Measurements from ENCODE around the gene DCLK2. TPM values are rescaled to one million over a fixed set of nuclear protein-coding genes. Genes with fewer than 3 reads are reported as not detected.

DCLK2 gene
- total and polyA plus RNA-seq, 2 of the 8 experiments (the other 6 are each of a cell fraction or from before 2014, with no cell fraction given): 0.32 to 0.37 TPM

DNA sequence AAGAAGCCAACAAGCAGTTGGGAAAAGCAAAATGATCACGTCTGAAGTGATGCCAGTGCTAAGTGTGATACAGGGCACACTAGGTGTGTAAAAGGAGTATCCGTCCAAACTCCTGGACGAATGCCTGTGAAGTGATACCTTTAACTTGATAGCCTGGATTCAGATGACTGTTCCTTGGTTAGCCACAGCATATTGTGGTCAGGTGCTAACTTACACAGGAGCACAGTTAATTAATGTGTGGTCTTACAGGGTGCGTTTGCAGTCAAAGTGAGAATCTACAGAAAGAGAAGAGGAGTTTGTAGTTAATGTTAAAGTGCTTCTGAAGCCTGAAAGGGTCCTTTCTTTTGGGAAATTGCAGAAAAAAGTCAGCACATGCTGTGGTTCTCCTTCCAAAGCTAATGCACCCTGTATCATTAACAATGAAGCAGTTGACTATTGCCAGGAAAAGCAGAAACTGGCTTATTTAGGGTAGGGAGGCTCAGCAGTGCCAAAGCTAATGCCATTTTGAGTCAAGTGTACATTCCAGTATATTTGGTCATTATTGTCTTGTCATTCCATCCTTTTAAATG is 61.1 kb downstream of the DCLK2 start:
- ChIA-PET CTCF (ENCODE audit: partially characterized antibody) (interaction anchor here (0.9 to 1.0 kb wide), 3 partner anchors 24 to 103 kb away, joined by 3 to 6 read pairs (median 3); no protein-coding TSS in a partner anchor), POLR2A (ENCODE audit: partially characterized antibody) (no interaction called here)
- Histone ChIP-seq H4K20me1 (replicated peaks in 1 of 2; ENCODE audit: control insufficient read depth in 1 of 2, insufficient read depth in 2 of 2, low read length in 2 of 2) (no peaks in the 10 kb centered on the region), H2BK20ac (ENCODE audit: low read length) (no peak overlapping the region), H3K14ac (ENCODE audit: insufficient read length) (no peak overlapping the region), H3K9me3 (ENCODE audit: insufficient read depth in 2 of 2, low read depth in 1 of 2, low read length in 1 of 2) (0 out of 4 replicates have a peak, but pooled peaks cover 0 to 7% of the 10 kb centered on the region in 2 experiments), H3K27ac (ENCODE audit: low read depth, low read length) (no peak overlapping the region), H3K23ac (ENCODE audit: insufficient read length) (no peak overlapping the region), H3K23me2 (ENCODE audit: low read depth, low read length) (no peaks in the 10 kb centered on the region), H2BK12ac (ENCODE audit: low read depth, low read length) (no peak overlapping the region), H2BK15ac (ENCODE audit: low read length) (no peak overlapping the region), H3K18ac (ENCODE audit: extremely low read depth, low read length) (no peak overlapping the region), H3K79me2 (ENCODE audit: control insufficient read depth in 1 of 2, insufficient read depth in 2 of 2, low read length in 2 of 2) (no peaks in the 10 kb centered on the region), H2BK120ac (replicated peaks; ENCODE audit: low read depth, low read length) (no peak overlapping the region), H3K4me1 (replicated peaks in 1 of 4; ENCODE audit: control insufficient read depth in 3 of 4, insufficient read depth in 4 of 4, low read length in 3 of 4) (no peaks in the 10 kb centered on the region), H3K9ac (replicated peaks in 1 of 4; ENCODE audit: extremely low read depth in 1 of 4, low read depth in 3 of 4, low read length in 3 of 4) (no peak overlapping the region), H2AFZ (ENCODE audit: low read length) (0 out of 2 replicates have a peak overlapping the region, but pooled peaks have one; percentile 22), H3K36me3 (ENCODE audit: control insufficient read depth in 2 of 4, insufficient read depth in 4 of 4, low read length in 3 of 4) (no peaks in the 10 kb centered on the region), H3K4me3 (ENCODE audit: extremely low read depth in 1 of 4, insufficient read depth in 2 of 4, low read depth in 3 of 4, low read length in 4 of 4) (no peak overlapping the region), H2BK5ac (ENCODE audit: low read depth, low read length) (no peak overlapping the region), H3K79me1 (ENCODE audit: low read depth, low read length) (no peaks in the 10 kb centered on the region), H3K4me2 (ENCODE audit: insufficient read depth in 1 of 2, low read depth in 2 of 2, low read length in 2 of 2) (no peak overlapping the region), H4K91ac (replicated peaks; ENCODE audit: insufficient read length, low read length) (no peak overlapping the region), H4K8ac (ENCODE audit: extremely low read depth, insufficient read depth, low read length) (no peak overlapping the region), H2AK5ac (ENCODE audit: low read depth, low read length) (no peak overlapping the region), H3K4ac (replicated peaks; ENCODE audit: insufficient read length, low read depth, low read length) (no peak overlapping the region), H4K5ac (ENCODE audit: insufficient read length, low read depth, low read length) (no peak overlapping the region), H3K56ac (replicated peaks; ENCODE audit: insufficient read length, low read depth, low read length) (no peak overlapping the region), H3K27me3 (replicated peaks in 1 of 4; ENCODE audit: control insufficient read depth in 3 of 4, extremely low read depth in 1 of 4, insufficient read depth in 3 of 4, low read length in 3 of 4) (no peaks in the 10 kb centered on the region)
- no peak for DNase-seq (ENCODE audit: low read depth in 1 of 2, low spot score in 2 of 2)
- FAIRE-seq: no peak
- 87% methylated on average over 4 of the region's 4 CpGs; no CpG with 5 or more reads in 1 of the 2 experiments for WGBS, 2 experiments (ENCODE audit: extremely low coverage in 1 of 2, insufficient coverage in 1 of 2, insufficient read length in 1 of 2, insufficient replicate concordance in 2 of 2, low coverage in 1 of 2, low lambda C conversion rate in 2 of 2, missing lambda C conversion rate in 1 of 2)
- no peak for TF ChIP-seq JUND (IDR thresholded peaks at IDR 0.05; ENCODE audit: low read length)
- TF ChIP-seq E2F6 (IDR thresholded peaks at IDR 0.05): no peak
- TF ChIP-seq, protein P1, sequence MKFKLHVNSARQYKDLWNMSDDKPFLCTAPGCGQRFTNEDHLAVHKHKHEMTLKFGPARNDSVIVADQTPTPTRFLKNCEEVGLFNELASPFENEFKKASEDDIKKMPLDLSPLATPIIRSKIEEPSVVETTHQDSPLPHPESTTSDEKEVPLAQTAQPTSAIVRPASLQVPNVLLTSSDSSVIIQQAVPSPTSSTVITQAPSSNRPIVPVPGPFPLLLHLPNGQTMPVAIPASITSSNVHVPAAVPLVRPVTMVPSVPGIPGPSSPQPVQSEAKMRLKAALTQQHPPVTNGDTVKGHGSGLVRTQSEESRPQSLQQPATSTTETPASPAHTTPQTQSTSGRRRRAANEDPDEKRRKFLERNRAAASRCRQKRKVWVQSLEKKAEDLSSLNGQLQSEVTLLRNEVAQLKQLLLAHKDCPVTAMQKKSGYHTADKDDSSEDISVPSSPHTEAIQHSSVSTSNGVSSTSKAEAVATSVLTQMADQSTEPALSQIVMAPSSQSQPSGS (IDR thresholded peaks at IDR 0.05; ENCODE audit: low read length): no peak
- TF ChIP-seq CTBP2 (IDR thresholded peaks at IDR 0.05; ENCODE audit: borderline replicate concordance, insufficient read depth, insufficient read length, low read length): no peak
- no peak for TF ChIP-seq CTCF (IDR thresholded peaks at IDR 0.05; ENCODE audit: control extremely low read depth in 1 of 3, insufficient read depth in 1 of 3, low read depth in 1 of 3, low read length in 3 of 3)
- no peak for TF ChIP-seq SP1 (IDR thresholded peaks at IDR 0.05; ENCODE audit: low read depth, low read length)
- no peak for TF ChIP-seq CHD2 (IDR thresholded peaks at IDR 0.05; ENCODE audit: low read length)
- TF ChIP-seq ASH2L (IDR thresholded peaks at IDR 0.05; ENCODE audit: low read length): no peak
- no peak for TF ChIP-seq MAFK (IDR thresholded peaks at IDR 0.05; ENCODE audit: low read depth, low read length)
